H1 (cell line): ENCODE measurements around the gene VPS26B. TPM values are rescaled to one million over a fixed set of nuclear protein-coding genes. Genes with fewer than 3 reads are reported as not detected.

ENCODE experiments used
- KDM1A ChIP-seq: fragments of 200-600, 300-600 bp; sonication (generic); IDR thresholded peaks from 2 replicates; pipeline ENCODE4 v1.7.1; 2016; ENCODE audit warnings: mild to moderate bottlenecking, low read length, borderline replicate concordance
- RAD21 ChIP-seq, 2 experiments: IDR thresholded peaks in 1 of 2; conservative IDR thresholded peaks in 1 of 2; 2 replicates each; pipeline ENCODE4 v1.6.1; 2011; ENCODE audit warnings: low read depth in 2 of 2, low read length in 2 of 2, improper control_type of control experiment in 1 of 2, inconsistent platforms in 1 of 2, mild to moderate bottlenecking in 1 of 2, moderate library complexity in 1 of 2
- polyA plus RNA-seq, 7 experiments: library from polyadenylated mRNA; depleted of rRNA in 3 of 7; stranded (reverse) in 5 of 7; unstranded in 2 of 7; fragments of >200 nt in 5 of 7; fragments of 200-250 nt in 2 of 7; gene quantifications; 1 replicate in 5 of 7; 2 replicates in 1 of 7; 4 replicates in 1 of 7; pipeline versions ENCODE4 v1.2.1 to v1.2.3, GENCODE V29; 2011 to 2013; ENCODE audit warnings: missing spikeins in 2 of 7, mixed read lengths in 2 of 7
- total RNA-seq: library from RNA; stranded (reverse); fragmentation: NEBNext Ultra II Directional; extraction: Animal tissue kit (Norgen Biotek cat#: 25700); gene quantifications from 2 replicates; pipeline ENCODE4 v1.2.1, GENCODE V29; 2021

The VPS26B gene
- total and polyA plus RNA-seq, 2 of the 8 experiments (the other 6 are each of a cell fraction or from before 2014, with no cell fraction given), result 18.3 to 27.0 TPM

DNA sequence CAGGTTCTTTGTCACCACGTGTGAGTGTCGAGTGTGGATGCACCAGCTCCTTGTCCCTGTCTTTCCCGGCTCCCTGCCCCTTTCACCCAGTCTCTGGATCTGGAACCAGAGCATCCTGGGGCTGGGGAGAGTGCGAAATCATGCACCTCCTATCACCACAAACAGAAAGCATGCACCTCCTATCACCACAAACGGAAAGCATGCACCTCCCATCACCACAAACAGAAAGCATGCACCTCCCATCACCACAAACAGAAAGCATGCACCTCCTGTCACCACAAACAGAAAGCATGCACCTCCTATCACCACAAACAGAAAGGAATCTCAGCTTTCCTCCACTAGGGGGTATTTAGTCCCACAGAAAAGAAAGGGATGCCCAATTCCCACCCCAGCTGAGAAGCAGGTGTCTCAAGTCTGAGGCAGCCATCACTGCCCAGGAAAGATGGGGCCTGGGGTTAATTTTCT is 45.8 kb downstream of the VPS26B start (continued):
- no peak for TF ChIP-seq KDM1A
- peak; percentile 47 to 59 for TF ChIP-seq RAD21 (IDR thresholded peaks at IDR 0.05 in 1 of 2, conservative IDR thresholded peaks at IDR 0.05 in 1 of 2; ENCODE audit: low read depth in 2 of 2, low read length in 2 of 2)
